Ishikawa (cell line): Measurements from ENCODE around the gene MEIS3.

Experiments
- CEBPB ChIP-seq: IDR thresholded peaks from 2 replicates; pipeline ENCODE4 v1.6.1; 2012
- CREB1 ChIP-seq: IDR thresholded peaks from 2 replicates; pipeline ENCODE4 v1.6.1; 2012; ENCODE audit warnings: low read depth
- EGR1 ChIP-seq: IDR thresholded peaks from 2 replicates; pipeline ENCODE4 v1.6.1; 2012
- EP300 ChIP-seq: IDR thresholded peaks from 2 replicates; pipeline ENCODE4 v1.6.1; 2012; ENCODE audit warnings: borderline replicate concordance
- FOXM1 ChIP-seq: IDR thresholded peaks from 2 replicates; pipeline ENCODE4 v1.6.1; 2012; ENCODE audit warnings: low read depth, borderline replicate concordance
- MAX ChIP-seq: IDR thresholded peaks from 2 replicates; pipeline ENCODE4 v1.6.1; 2012
- NFIC ChIP-seq: IDR thresholded peaks from 2 replicates; pipeline ENCODE4 v1.6.1; 2012
- RAD21 ChIP-seq: IDR thresholded peaks from 2 replicates; pipeline ENCODE4 v1.6.1; 2012; ENCODE audit warnings: low read depth
- REST ChIP-seq: IDR thresholded peaks from 2 replicates; pipeline ENCODE4 v1.6.1; 2012; ENCODE audit warnings: low read depth, mild to moderate bottlenecking
- TAF1 ChIP-seq: IDR thresholded peaks from 2 replicates; pipeline ENCODE4 v1.6.1; 2012; ENCODE audit warnings: low read depth, mild to moderate bottlenecking
- TCF12 ChIP-seq: IDR thresholded peaks from 2 replicates; pipeline ENCODE4 v1.6.1; 2012; ENCODE audit warnings: low read depth
- TEAD4 ChIP-seq: IDR thresholded peaks from 2 replicates; pipeline ENCODE4 v1.6.1; 2012
- USF1 ChIP-seq: IDR thresholded peaks from 2 replicates; pipeline ENCODE4 v1.6.1; 2012
- YY1 ChIP-seq: IDR thresholded peaks from 2 replicates; pipeline ENCODE4 v1.6.1; 2012; ENCODE audit warnings: low read depth
- ZBTB7A ChIP-seq: IDR thresholded peaks from 2 replicates; pipeline ENCODE4 v1.6.1; 2012; ENCODE audit warnings: low read depth

Gene MEIS3

GRCh38 chr19:47419789-47420188 is 462 bp upstream of the MEIS3 start:
- TF ChIP-seq ZBTB7A: no peak
- no peak for TF ChIP-seq YY1
- TF ChIP-seq FOXM1: no peak
- no peak for TF ChIP-seq NFIC
- TF ChIP-seq TCF12: no peak
- no peak for TF ChIP-seq CREB1
- no peak for TF ChIP-seq REST
- no peak for TF ChIP-seq TEAD4
- no peak for TF ChIP-seq EP300
- TF ChIP-seq EGR1: no peak
- no peak for TF ChIP-seq RAD21
- no peak for TF ChIP-seq CEBPB
- no peak for TF ChIP-seq MAX
- TF ChIP-seq USF1: no peak
- no peak for TF ChIP-seq TAF1

GRCh38 chr19:47418692-47419029 is 666 bp downstream of the MEIS3 start:
- TF ChIP-seq TCF12 (no peak), EGR1 (no peak), TAF1 (no peak), FOXM1 (no peak), TEAD4 (no peak), MAX (no peak), EP300 (no peak), RAD21 (no peak), YY1 (no peak), ZBTB7A (no peak), CEBPB (no peak), CREB1 (no peak)

- no peak for TF ChIP-seq TAF1
- TF ChIP-seq EGR1: no peak
- TF ChIP-seq REST: no peak
- TF ChIP-seq CEBPB: no peak
- no peak for TF ChIP-seq CREB1
- no peak for TF ChIP-seq RAD21
- no peak for TF ChIP-seq EP300
- no peak for TF ChIP-seq NFIC
- TF ChIP-seq FOXM1: no peak
- no peak for TF ChIP-seq ZBTB7A
- no peak for TF ChIP-seq USF1
- TF ChIP-seq TEAD4: no peak
- no peak for TF ChIP-seq MAX
These were observed 1.3 kb downstream of the MEIS3 start for GRCh38 chr19:47417746-47418691.

GRCh38 chr19:47417107-47417745 is 2.1 kb downstream of the MEIS3 start:
- TF ChIP-seq REST (no peak; the same call in 1 of the 2 replicates), TCF12 (no peak), CREB1 (no peak), EGR1 (no peak), USF1 (no peak), NFIC (no peak), ZBTB7A (no peak), TAF1 (no peak), EP300 (no peak), FOXM1 (no peak), CEBPB (no peak), YY1 (no peak), TEAD4 (no peak), RAD21 (no peak), MAX (no peak)
